Measurements from ENCODE around the gene CAPN12. TPM values are rescaled to one million over a fixed set of nuclear protein-coding genes. Genes with fewer than 3 reads are reported as not detected.

Gene CAPN12
- total and polyA plus RNA-seq, 9 donors = 0.22 to 8.0 (median 3.1) TPM

DNA sequence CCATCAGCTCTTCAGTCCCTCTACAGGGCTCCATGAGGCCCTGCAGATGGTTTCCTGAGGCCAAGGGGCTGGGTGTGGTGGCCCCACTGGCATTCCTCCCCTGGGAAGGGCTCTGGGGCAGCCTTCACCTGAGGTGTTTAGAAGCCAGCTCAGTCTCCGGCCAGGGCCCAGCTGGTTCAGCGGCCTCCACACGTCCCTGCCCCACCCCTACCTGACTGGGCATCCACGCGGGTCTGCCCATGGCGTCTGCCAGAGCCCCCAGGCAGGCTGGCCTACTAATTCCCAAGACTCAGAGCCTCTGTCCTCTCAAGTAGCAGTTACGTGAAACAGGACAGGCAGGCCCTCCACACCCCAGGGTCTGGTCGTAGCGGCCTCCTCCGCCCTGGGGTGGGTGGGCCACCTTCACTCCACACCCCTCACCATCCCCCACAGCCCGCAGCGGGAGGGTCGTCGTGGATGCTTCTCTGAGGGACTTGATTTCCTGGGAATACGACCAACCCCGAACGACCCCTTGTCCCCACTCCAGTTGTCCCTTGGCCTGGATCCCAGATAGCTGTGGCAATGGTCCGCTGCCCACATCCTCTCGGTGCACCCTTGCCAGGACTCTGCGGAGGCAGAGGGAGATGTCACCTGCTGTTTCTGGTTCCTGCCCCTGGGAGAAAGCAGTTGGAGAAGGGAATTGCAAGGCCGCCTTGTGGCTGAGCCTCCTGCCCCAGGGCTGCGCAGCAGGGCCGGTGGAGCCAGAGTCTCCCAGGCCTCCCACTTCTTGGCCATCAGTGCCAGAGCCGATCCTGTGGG is 24.3 kb downstream of the CAPN12 start:
- no peaks in the 10 kb centered on the region for H3K9me3 ChIP-seq
- no peak overlapping the region for H3K27ac ChIP-seq
- H3K27me3 ChIP-seq = no peaks in the 10 kb centered on the region
- no peaks in the 10 kb centered on the region for H3K36me3 ChIP-seq
- intact Hi-C loops (cut with DNase I) = loop anchor here in 1 of 4 donors (5.0 kb wide), 1 partner anchor 68 kb away; no protein-coding TSS in a partner anchor
- H3K4me1 ChIP-seq (ENCODE audit: insufficient read depth) = peaks cover 3% of the 10 kb centered on the region
- 68 to 71% (median 69%) methylated on average over 23 to 24 of the region's 24 CpGs for WGBS, 3 donors
- no peak overlapping the region for H3K4me3 ChIP-seq
- peak in 1 of 5 donors; percentile 22 for DNase-seq
- TF ChIP-seq POLR2A (IDR thresholded peaks at IDR 0.05) (no peak), EP300 (IDR thresholded peaks at IDR 0.05) (no peak), CTCF (IDR thresholded peaks at IDR 0.05) (no peak)

GRCh38 chr19:38718747-38719543 is 25.3 kb downstream of the CAPN12 start:
- Histone ChIP-seq H3K36me3 (no peaks in the 10 kb centered on the region), H3K27me3 (no peaks in the 10 kb centered on the region), H3K4me1 (ENCODE audit: insufficient read depth) (peaks cover 5% of the 10 kb centered on the region), H3K27ac (peak overlapping the region in 1 of 2 donors; percentile 17), H3K9me3 (no peaks in the 10 kb centered on the region), H3K4me3 (no peak overlapping the region)
- intact Hi-C loops (cut with DNase I) = no loop called here
- 53 to 76% (median 66%) methylated on average over 24 of the region's 24 CpGs for WGBS, 3 donors
- TF ChIP-seq CTCF (IDR thresholded peaks at IDR 0.05) (peak in 1 of 3 donors; percentile 20), POLR2A (IDR thresholded peaks at IDR 0.05) (no peak)
- DNase-seq = peak in 1 of 5 donors; percentile 32

GRCh38 chr19:38717855-38718254 is 26.4 kb downstream of the CAPN12 start:
- Histone ChIP-seq H3K27me3 (no peaks in the 10 kb centered on the region), H3K4me1 (ENCODE audit: insufficient read depth) (peaks cover 10% of the 10 kb centered on the region), H3K9me3 (no peaks in the 10 kb centered on the region), H3K36me3 (no peaks in the 10 kb centered on the region), H3K4me3 (no peak overlapping the region), H3K27ac (no peak overlapping the region)
- no peak for TF ChIP-seq CTCF (IDR thresholded peaks at IDR 0.05)
- TF ChIP-seq EP300 (IDR thresholded peaks at IDR 0.05) = no peak
- no peak for TF ChIP-seq POLR2A (IDR thresholded peaks at IDR 0.05)
- intact Hi-C loops (cut with DNase I) = no loop called here
- 85 to 87% (median 85%) methylated on average over 11 of the region's 11 CpGs for WGBS, 3 donors
- DNase-seq = no peak

- Histone ChIP-seq H3K4me3 (no peak overlapping the region), H3K27ac (no peak overlapping the region), H3K9me3 (no peaks in the 10 kb centered on the region), H3K4me1 (ENCODE audit: insufficient read depth) (peaks cover 17% of the 10 kb centered on the region), H3K36me3 (no peaks in the 10 kb centered on the region), H3K27me3 (no peaks in the 10 kb centered on the region)
- no peak for DNase-seq
- intact Hi-C loops (cut with DNase I) = no loop called here
- 91 to 97% (median 93%) methylated on average over 17 of the region's 17 CpGs for WGBS, 3 donors
- TF ChIP-seq EP300 (IDR thresholded peaks at IDR 0.05) (no peak), CTCF (IDR thresholded peaks at IDR 0.05) (no peak), POLR2A (IDR thresholded peaks at IDR 0.05) (no peak)
These were observed 27.2 kb downstream of the CAPN12 start for GRCh38 chr19:38717051-38717450.
